Measurements from ENCODE around the gene ESPNL. TPM values are rescaled to one million over a fixed set of nuclear protein-coding genes. Genes with fewer than 3 reads are reported as not detected.

Gene ESPNL
- total RNA-seq, 4 donors from 2014 or later, result 0.78 to 1.3 (median 0.83) TPM; not detected in 1

DNA sequence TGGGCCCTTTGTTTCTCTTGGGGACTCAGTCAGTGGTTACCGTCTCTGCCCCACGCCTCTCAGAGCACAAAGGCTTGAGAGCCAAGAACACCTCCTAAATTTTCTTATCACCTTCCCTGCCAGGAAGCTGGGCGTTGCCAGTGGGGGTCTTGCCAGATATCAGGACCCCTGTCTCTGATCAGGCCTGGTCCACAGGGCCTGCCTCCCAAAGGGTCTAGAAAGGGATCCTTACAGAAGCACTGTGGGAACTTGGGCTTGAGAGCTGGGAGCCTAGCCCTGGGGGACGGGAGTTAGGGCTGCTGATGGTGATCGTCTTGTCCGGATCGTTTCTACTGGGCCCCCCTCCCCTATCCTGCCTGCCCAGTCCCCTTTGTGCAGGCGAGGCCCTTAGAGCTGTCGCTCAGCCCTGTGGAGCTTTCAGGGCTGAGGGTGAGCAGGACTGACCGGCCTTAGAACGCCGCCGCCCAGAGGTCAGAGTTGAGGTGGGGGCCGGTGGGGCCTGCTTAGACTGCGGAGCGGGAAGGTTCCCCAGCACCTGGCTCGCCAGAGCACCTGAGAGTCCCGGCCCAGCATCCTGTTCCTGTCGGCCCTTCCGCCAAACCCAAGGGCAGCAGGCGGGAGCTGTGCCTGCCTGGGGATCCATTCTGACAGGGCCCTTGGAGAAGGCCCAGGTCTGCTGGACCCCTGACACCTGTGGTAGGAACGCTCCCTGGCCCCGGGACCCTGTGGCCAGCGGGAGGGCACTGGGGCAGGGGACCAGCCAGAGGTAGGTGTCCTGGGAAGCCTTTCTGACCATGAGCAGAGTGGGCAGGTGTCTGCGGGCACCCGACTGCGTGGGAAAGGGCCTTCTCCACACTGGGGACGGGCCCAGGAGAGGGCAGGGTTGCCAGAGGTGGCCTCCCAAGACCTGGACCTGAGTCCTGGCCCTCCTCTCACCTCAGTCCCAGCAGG, 956 bp downstream of the ESPNL start:
- no peak overlapping the region for H3K4me3 ChIP-seq
- no peaks in the 10 kb centered on the region for H3K4me1 ChIP-seq
- peak; percentile 70 for DNase-seq (ENCODE audit: extremely low spot score)
- 92% methylated on average over 9 of the region's 28 CpGs for WGBS
- no peak overlapping the region for H3K27ac ChIP-seq (replicated peaks in 1 of 4)
- H3K9me3 ChIP-seq, result no peaks in the 10 kb centered on the region
- intact Hi-C loops (cut with DNase I), result no loop called here
- no peaks in the 10 kb centered on the region for H3K27me3 ChIP-seq
- no peaks in the 10 kb centered on the region for H3K36me3 ChIP-seq
- TF ChIP-seq POLR2A (IDR thresholded peaks at IDR 0.05; ENCODE audit: low read depth) (no peak), EP300 (IDR thresholded peaks at IDR 0.05) (no peak), POLR2AphosphoS5 (IDR thresholded peaks at IDR 0.05) (no peak)
- TF ChIP-seq, protein P1, sequence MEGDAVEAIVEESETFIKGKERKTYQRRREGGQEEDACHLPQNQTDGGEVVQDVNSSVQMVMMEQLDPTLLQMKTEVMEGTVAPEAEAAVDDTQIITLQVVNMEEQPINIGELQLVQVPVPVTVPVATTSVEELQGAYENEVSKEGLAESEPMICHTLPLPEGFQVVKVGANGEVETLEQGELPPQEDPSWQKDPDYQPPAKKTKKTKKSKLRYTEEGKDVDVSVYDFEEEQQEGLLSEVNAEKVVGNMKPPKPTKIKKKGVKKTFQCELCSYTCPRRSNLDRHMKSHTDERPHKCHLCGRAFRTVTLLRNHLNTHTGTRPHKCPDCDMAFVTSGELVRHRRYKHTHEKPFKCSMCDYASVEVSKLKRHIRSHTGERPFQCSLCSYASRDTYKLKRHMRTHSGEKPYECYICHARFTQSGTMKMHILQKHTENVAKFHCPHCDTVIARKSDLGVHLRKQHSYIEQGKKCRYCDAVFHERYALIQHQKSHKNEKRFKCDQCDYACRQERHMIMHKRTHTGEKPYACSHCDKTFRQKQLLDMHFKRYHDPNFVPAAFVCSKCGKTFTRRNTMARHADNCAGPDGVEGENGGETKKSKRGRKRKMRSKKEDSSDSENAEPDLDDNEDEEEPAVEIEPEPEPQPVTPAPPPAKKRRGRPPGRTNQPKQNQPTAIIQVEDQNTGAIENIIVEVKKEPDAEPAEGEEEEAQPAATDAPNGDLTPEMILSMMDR (IDR thresholded peaks at IDR 0.05), result no peak

DNA sequence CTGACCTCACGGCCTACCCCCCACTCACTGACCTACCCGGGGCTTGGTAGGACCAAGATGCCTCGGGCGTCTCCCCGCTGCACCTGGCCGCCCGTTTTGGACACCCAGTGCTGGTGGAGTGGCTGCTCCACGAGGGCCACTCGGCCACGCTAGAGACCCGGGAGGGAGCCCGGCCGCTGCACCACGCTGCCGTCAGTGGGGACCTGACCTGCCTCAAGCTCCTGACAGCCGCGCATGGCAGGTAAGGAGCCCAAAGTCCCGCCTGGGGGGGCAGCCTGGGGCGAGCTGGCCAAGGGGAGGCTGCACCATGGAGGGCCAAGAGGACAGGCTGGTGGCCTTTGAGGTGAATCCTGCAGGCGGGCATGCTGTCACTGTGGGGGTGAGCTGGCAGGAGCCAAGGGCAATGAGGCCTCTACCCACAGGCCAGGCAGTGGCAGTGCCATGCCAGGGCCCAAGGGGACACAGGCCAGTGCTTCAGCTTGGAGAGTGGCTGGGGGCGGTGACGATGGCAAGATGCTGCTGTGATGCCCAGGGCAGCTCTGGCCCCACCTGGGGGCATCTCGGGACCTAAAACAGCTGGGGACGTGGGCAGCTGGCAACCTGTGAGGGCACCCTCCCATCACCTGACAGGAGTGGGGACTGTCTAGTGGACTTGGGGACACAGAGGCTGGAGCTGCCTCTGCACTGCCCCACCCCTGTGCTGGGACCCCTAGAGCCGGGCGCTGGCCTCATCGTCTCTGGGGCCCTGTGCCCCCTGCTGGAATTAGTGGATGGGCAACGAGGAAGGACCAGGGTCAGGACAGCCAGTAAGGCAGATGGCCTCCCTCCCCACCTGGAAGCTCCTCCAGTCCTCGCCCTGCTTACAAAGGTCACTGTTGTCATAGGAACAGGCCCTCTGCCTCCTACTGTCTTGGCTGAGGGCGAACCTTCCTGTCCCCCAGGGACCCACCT, 2.0 kb downstream of the ESPNL start:
- DNase-seq (ENCODE audit: extremely low spot score), result no peak
- no peaks in the 10 kb centered on the region for H3K4me1 ChIP-seq
- H3K27ac ChIP-seq (replicated peaks in 1 of 4), result no peak overlapping the region
- H3K36me3 ChIP-seq, result no peaks in the 10 kb centered on the region
- 82% methylated on average over 22 of the region's 30 CpGs for WGBS
- intact Hi-C loops (cut with DNase I), result no loop called here
- H3K27me3 ChIP-seq, result no peaks in the 10 kb centered on the region
- no peaks in the 10 kb centered on the region for H3K9me3 ChIP-seq
- TF ChIP-seq POLR2A (IDR thresholded peaks at IDR 0.05; ENCODE audit: low read depth) (no peak), POLR2AphosphoS5 (IDR thresholded peaks at IDR 0.05) (no peak), EP300 (IDR thresholded peaks at IDR 0.05) (no peak)
- TF ChIP-seq, protein P1 (IDR thresholded peaks at IDR 0.05), result no peak
- H3K4me3 ChIP-seq, result no peak overlapping the region

DNA sequence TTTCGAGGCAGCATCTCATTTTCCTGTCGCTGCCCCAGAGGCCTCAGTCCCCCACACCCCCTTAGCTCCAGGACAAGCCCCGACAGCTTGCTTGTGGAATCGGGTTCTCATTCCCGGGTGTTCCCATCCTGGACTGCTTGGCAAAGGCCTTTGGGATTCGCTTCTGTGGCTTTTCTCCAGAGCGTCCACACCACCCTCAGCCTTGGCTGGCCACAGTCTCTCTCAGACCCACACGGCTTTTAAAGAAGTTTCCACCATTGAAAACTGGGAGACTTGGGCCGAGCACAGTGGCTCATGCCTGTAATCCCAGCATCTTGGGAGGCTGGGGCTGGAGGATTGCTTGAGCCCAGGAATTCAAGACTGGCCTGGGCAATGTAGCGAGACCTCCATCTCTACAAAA, 2.7 kb downstream of the ESPNL start:
- 89% methylated on average over 10 of the region's 10 CpGs for WGBS
- TF ChIP-seq, protein P1 (IDR thresholded peaks at IDR 0.05), result no peak
- TF ChIP-seq POLR2A (IDR thresholded peaks at IDR 0.05; ENCODE audit: low read depth), result no peak
- TF ChIP-seq EP300 (IDR thresholded peaks at IDR 0.05), result no peak
- TF ChIP-seq POLR2AphosphoS5 (IDR thresholded peaks at IDR 0.05), result no peak
- intact Hi-C loops (cut with DNase I), result no loop called here
- Histone ChIP-seq H3K27ac (replicated peaks in 1 of 4) (no peak overlapping the region), H3K4me3 (no peak overlapping the region), H3K9me3 (no peaks in the 10 kb centered on the region), H3K4me1 (no peaks in the 10 kb centered on the region), H3K36me3 (no peaks in the 10 kb centered on the region), H3K27me3 (no peaks in the 10 kb centered on the region)
- no peak for DNase-seq (ENCODE audit: extremely low spot score)

DNA sequence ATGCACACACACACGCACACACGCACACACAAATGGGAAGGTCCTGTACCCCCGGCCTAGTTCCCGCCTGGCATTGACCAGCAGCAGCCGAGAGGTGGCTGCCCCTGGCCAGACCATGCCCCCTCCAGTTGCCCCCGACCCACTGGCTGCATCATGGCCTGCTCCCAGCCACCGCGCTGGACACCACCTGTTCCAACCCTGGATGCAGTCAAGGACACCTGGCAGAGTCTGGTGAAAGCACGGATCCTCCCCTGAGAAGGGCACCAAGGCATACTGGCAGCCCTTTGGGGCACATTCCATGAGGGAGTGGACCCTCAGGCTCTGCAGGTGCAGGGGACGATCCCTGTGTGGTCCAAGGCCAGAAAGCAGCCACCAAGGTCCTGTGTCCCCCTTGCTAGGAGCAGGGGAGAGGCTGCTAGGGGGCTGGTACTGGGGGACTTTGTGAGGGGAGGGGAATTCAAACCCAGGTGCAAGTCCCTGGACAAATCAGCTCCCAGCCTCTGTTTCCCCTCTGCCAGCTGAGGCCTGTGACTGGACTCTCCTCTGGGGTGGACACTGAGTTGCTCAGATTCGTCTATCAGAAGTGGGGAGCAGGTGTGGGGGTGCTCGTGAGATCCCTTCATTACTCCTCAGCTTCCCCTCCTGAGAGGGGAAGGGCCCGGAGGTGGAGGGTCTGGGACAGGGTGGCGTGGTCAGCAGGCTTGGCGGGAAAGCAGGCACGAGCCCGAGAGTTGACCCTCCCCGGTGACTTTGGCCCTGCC, 3.5 kb downstream of the ESPNL start:
- intact Hi-C loops (cut with DNase I), result no loop called here
- Histone ChIP-seq H3K4me3 (no peak overlapping the region), H3K27me3 (no peaks in the 10 kb centered on the region), H3K36me3 (no peaks in the 10 kb centered on the region), H3K4me1 (peaks cover 0 to 5% (median 3%) of the 10 kb centered on the region in 4 donors), H3K9me3 (no peaks in the 10 kb centered on the region), H3K27ac (replicated peaks in 1 of 4) (no peak overlapping the region)
- no peak for TF ChIP-seq POLR2AphosphoS5 (IDR thresholded peaks at IDR 0.05)
- no peak for DNase-seq (ENCODE audit: extremely low spot score)
- WGBS, result 89% methylated on average over 17 of the region's 18 CpGs

All from esophagus muscularis mucosa (tissue), 4 donors.